ENCODE data around the gene SSBP4. TPM values are rescaled to one million over a fixed set of nuclear protein-coding genes. Genes with fewer than 3 reads are reported as not detected.

Gene SSBP4
- total RNA-seq, 1 experiment from 2014 or later: 46.1 TPM

DNA sequence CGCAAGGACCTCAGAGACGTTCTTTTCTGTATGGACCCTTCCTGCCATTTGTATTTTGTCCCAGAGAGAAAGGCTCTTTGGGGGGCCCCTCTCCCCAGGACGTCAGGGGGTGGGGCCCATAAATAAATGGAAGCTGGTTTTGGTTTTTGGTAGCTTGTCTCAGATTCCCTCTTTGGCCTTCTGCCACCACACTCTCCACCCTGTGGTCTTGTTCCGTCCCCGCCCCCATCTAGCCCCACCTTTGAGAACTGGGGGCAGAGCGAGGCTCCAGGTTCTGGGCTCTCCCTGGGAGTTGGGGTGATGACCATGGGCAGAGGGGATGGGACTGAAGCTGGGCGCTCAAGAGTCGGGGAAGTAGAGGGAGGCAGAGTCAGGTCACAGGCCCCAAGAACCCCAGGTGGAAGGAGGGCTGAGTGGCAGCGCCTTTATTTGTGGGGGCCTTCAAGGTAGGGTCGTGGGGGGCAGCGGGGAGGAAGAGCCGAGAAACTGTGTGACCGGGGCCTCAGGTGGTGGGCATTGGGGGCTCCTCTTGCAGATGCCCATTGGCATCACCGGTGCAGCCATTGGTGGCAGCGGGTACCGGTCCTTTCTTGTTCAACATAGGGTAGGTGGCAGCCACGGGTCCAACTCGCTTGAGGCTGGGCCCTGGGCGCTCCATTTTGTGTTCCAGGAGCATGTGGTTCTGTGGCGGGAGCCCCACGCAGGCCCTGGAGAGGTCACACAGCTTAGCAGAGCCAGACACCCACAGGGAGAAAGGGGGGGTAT lies 15.4 kb downstream of the SSBP4 start:
- Histone ChIP-seq H4K91ac (ENCODE audit: insufficient read length, low read depth, low read length) (no peak overlapping the region), H3K56ac (ENCODE audit: insufficient read length, low read depth, low read length) (no peak overlapping the region), H2AK5ac (ENCODE audit: insufficient read length, low read length) (no peak overlapping the region), H3K14ac (ENCODE audit: insufficient read depth, low read length) (no peak overlapping the region), H4K8ac (replicated peaks; ENCODE audit: insufficient read length, low read depth, low read length) (no peak overlapping the region), H3K79me1 (ENCODE audit: insufficient read depth, low read depth, low read length, poor library complexity, severe bottlenecking) (no peaks in the 10 kb centered on the region), H3K4ac (ENCODE audit: low read depth, low read length) (no peak overlapping the region), H2BK20ac (ENCODE audit: low read depth, low read length, poor library complexity, severe bottlenecking) (no peak overlapping the region), H3K4me1 (ENCODE audit: insufficient read depth, low read length) (peaks cover 6% of the 10 kb centered on the region; the same call in 1 of the 2 replicates), H2BK5ac (ENCODE audit: insufficient read length, low read length) (no peak overlapping the region), H3T11ph (ENCODE audit: low read length) (no peak overlapping the region), H3K4me2 (ENCODE audit: insufficient read depth, insufficient read length, low read length) (no peak overlapping the region), H3K18ac (ENCODE audit: insufficient read length, low read depth, low read length) (no peak overlapping the region), H3K9me3 (ENCODE audit: control insufficient read depth, low read depth, low read length) (no peaks in the 10 kb centered on the region), H3K27ac (ENCODE audit: insufficient read length, low read depth, low read length) (no peak overlapping the region), H4K5ac (ENCODE audit: insufficient read length, low read depth, low read length) (no peak overlapping the region), H2BK15ac (ENCODE audit: low read depth, low read length) (no peak overlapping the region), H4K20me1 (ENCODE audit: control insufficient read depth, insufficient read depth, insufficient read length) (peaks cover 3% of the 10 kb centered on the region), H3K23ac (ENCODE audit: insufficient read length, low read depth, low read length) (no peak overlapping the region), H2BK120ac (ENCODE audit: low read depth, low read length, poor library complexity, severe bottlenecking) (no peak overlapping the region), H2AFZ (ENCODE audit: low read length) (no peak overlapping the region), H3K9ac (ENCODE audit: extremely low read depth, insufficient read length, low read length) (no peak overlapping the region), H3K23me2 (ENCODE audit: insufficient read length, low read depth, low read length, poor library complexity, severe bottlenecking) (peaks cover 16% of the 10 kb centered on the region), H3K27me3 (ENCODE audit: insufficient read depth, low read length) (no peaks in the 10 kb centered on the region), H3K79me2 (ENCODE audit: insufficient read depth, low read length) (no peaks in the 10 kb centered on the region), H2BK12ac (ENCODE audit: insufficient read length, low read depth, low read length) (no peak overlapping the region)
- no peaks in the 10 kb centered on the region; a peak in 1 of 5 replicates for H3K9me3 Mint-ChIP-seq
- H3K27me3 Mint-ChIP-seq (ENCODE audit: low read depth): peaks cover 2% of the 10 kb centered on the region
- peaks cover 29 to 37% of the 10 kb centered on the region in 2 experiments for H3K4me1 Mint-ChIP-seq
- TF ChIP-seq, protein P1, sequence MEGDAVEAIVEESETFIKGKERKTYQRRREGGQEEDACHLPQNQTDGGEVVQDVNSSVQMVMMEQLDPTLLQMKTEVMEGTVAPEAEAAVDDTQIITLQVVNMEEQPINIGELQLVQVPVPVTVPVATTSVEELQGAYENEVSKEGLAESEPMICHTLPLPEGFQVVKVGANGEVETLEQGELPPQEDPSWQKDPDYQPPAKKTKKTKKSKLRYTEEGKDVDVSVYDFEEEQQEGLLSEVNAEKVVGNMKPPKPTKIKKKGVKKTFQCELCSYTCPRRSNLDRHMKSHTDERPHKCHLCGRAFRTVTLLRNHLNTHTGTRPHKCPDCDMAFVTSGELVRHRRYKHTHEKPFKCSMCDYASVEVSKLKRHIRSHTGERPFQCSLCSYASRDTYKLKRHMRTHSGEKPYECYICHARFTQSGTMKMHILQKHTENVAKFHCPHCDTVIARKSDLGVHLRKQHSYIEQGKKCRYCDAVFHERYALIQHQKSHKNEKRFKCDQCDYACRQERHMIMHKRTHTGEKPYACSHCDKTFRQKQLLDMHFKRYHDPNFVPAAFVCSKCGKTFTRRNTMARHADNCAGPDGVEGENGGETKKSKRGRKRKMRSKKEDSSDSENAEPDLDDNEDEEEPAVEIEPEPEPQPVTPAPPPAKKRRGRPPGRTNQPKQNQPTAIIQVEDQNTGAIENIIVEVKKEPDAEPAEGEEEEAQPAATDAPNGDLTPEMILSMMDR (conservative IDR thresholded peaks at IDR 0.05): no peak
- WGBS (ENCODE audit: extremely low coverage, insufficient read length, low lambda C conversion rate): no CpG with 5 or more reads among the region's 21 CpGs
- peaks cover 2 to 21% (median 19%) of the 10 kb centered on the region in 3 experiments; a peak in 6 of 7 replicates for H3K36me3 Mint-ChIP-seq (ENCODE audit: insufficient read depth in 1 of 3, low read depth in 3 of 3)
- no peak for DNase-seq
- H3K4me3 Mint-ChIP-seq: peak overlapping the region; percentile 63 to 73
- H3K27ac Mint-ChIP-seq: no peak overlapping the region

Data from H9 (cell line).